B cell (primary cell): ENCODE results near the gene C7orf33. TPM values are rescaled to one million over a fixed set of nuclear protein-coding genes. Genes with fewer than 3 reads are reported as not detected.

ENCODE experiments used
- ATAC-seq: fragments of 200-7000 bp; cut with Tn5 transposase; one replicate; pipeline ENCODE4 v1.10.0; 2021; ENCODE audit warnings: low read depth, mild to moderate bottlenecking, moderate number of reproducible peaks, moderate library complexity
- CTCF ChIA-PET: fragments of 350-600 bp; sonication (Branson Sonifier 250); formaldehyde crosslinking; loops from one replicate; lab custom pipeline; 2021; ENCODE audit warnings: antibody characterized with exemption, inconsistent platforms; lab: Charles Lee
- POLR2A ChIA-PET: fragments of 350-600 bp; sonication (Branson Sonifier 250); formaldehyde crosslinking; loops from one replicate; lab custom pipeline; 2021; ENCODE audit warnings: antibody characterized with exemption; lab: Charles Lee
- DNase-seq: peaks from one replicate; pipeline ENCODE4 v3.0.0; 2013
- H2AFZ ChIP-seq: 2 replicates; pipeline ENCODE4 v1.6.1; 2012; ENCODE audit warnings: mild to moderate bottlenecking, low read depth, low read length; ENCODE audit not compliant: insufficient read depth, poor library complexity, severe bottlenecking
- H3K27ac ChIP-seq, 2 donors: 1 replicate in 1 of 2; 2 replicates in 1 of 2; pipeline ENCODE4 v1.5.1; 2012 to 2013; ENCODE audit warnings: low read length in 2 of 2, mild to moderate bottlenecking in 2 of 2, moderate library complexity in 1 of 2
- H3K27me3 ChIP-seq, 4 experiments: fragments of 200-600 bp in 1 of 4; sonication (generic) in 1 of 4; replicated peaks in 1 of 4; 1 replicate in 2 of 4; 2 replicates in 2 of 4; pipeline versions ENCODE4 v1.6.1 to v1.7.0; 2013 to 2016; ENCODE audit warnings: low read length in 3 of 4, mild to moderate bottlenecking in 2 of 4, mixed read lengths in 1 of 4, moderate library complexity in 1 of 4; ENCODE audit not compliant: insufficient read depth in 4 of 4, control insufficient read depth in 3 of 4; ENCODE audit errors: control extremely low read depth in 1 of 4
- H3K36me3 ChIP-seq, 2 experiments: replicated peaks in 1 of 2; 1 replicate in 1 of 2; 2 replicates in 1 of 2; pipeline versions ENCODE4 v1.6.1 to v1.7.1; 2013; ENCODE audit warnings: low read length in 1 of 2; ENCODE audit not compliant: insufficient read depth in 2 of 2, control insufficient read depth in 1 of 2; ENCODE audit errors: control extremely low read depth in 1 of 2, extremely low read depth in 1 of 2
- H3K4me1 ChIP-seq, 2 donors: fragments of 200-600 bp in 1 of 2; sonication (generic) in 1 of 2; 1 replicate in 1 of 2; 2 replicates in 1 of 2; pipeline versions ENCODE4 v1.5.1 to v1.6.1; 2013 to 2017; ENCODE audit warnings: low read length in 2 of 2; ENCODE audit not compliant: control insufficient read depth in 2 of 2, insufficient read depth in 2 of 2
- H3K4me2 ChIP-seq: replicated peaks from 2 replicates; pipeline ENCODE3; 2012; ENCODE audit warnings: mild to moderate bottlenecking, low read depth, low read length; ENCODE audit not compliant: poor library complexity, severe bottlenecking
- H3K4me3 ChIP-seq, 5 experiments: fragments of 200-600 bp in 1 of 5; sonication (generic) in 1 of 5; 1 replicate in 3 of 5; 2 replicates in 2 of 5; pipeline versions ENCODE4 v1.5.1 to v1.7.0; 2011 to 2016; ENCODE audit warnings: low read length in 4 of 5, mild to moderate bottlenecking in 4 of 5, low read depth in 2 of 5, control low read depth in 1 of 5, moderate library complexity in 1 of 5; ENCODE audit not compliant: insufficient read depth in 1 of 5; ENCODE audit errors: control extremely low read depth in 1 of 5, extremely low read depth in 1 of 5
- H3K79me2 ChIP-seq: fragments of 200-600 bp; sonication (generic); one replicate; pipeline ENCODE4 v1.6.0; 2016; ENCODE audit warnings: low read length; ENCODE audit not compliant: control insufficient read depth, insufficient read depth
- H3K9ac ChIP-seq: fragments of 200-600 bp; sonication (generic); 2 replicates; pipeline ENCODE4 v1.6.1; 2017; ENCODE audit warnings: mild to moderate bottlenecking, low read length, moderate library complexity
- H3K9me3 ChIP-seq, 3 donors: one replicate each; pipeline versions ENCODE4 v1.6.1 to v1.7.1; 2013; ENCODE audit warnings: low read length in 2 of 3; ENCODE audit not compliant: control insufficient read depth in 2 of 3, insufficient read depth in 1 of 3; ENCODE audit errors: control extremely low read depth in 1 of 3
- H4K20me1 ChIP-seq: 2 replicates; pipeline ENCODE4 v1.6.0; 2012; ENCODE audit warnings: mild to moderate bottlenecking, low read length; ENCODE audit not compliant: insufficient read depth, control insufficient read depth, poor library complexity, severe bottlenecking
- H3K27ac Mint-ChIP-seq: one replicate; pipeline ENCODE4 v1.8.0; 2021; ENCODE audit warnings: mixed read lengths
- H3K27me3 Mint-ChIP-seq: one replicate; pipeline ENCODE4 v1.8.0; 2021; ENCODE audit warnings: mixed read lengths
- H3K4me1 Mint-ChIP-seq: one replicate; pipeline ENCODE4 v1.8.0; 2021; ENCODE audit warnings: mixed read lengths
- H3K4me3 Mint-ChIP-seq: one replicate; pipeline ENCODE4 v1.8.0; 2021; ENCODE audit warnings: mixed read lengths
- H3K9me3 Mint-ChIP-seq: one replicate; pipeline ENCODE4 v1.8.0; 2022; ENCODE audit warnings: mixed read lengths; ENCODE audit not compliant: insufficient read depth
- EZH2 ChIP-seq: IDR thresholded peaks from 2 replicates; pipeline ENCODE4 v1.6.1; 2012; ENCODE audit warnings: borderline replicate concordance, low read depth, mild to moderate bottlenecking, moderate library complexity, low read length; ENCODE audit not compliant: insufficient read depth, poor library complexity, severe bottlenecking
- WGBS: methylation state at CpG from one replicate; pipeline ENCODE4 v1.1.5; 2013; ENCODE audit warnings: missing lambda C conversion rate; ENCODE audit not compliant: insufficient coverage; 5-methylcytosine and 5-hydroxymethylcytosine counted together
- intact Hi-C: fragments of 100-400 bp; cut with micrococcal nuclease; formaldehyde crosslinking; loops from one replicate; pipeline ENCODE4 v1.10.0; 2022
- polyA plus RNA-seq: library from polyadenylated mRNA; depleted of rRNA; stranded (reverse); fragments of >200 nt; gene quantifications from 2 replicates; pipeline ENCODE4 v1.2.3, GENCODE V29; 2012
- total RNA-seq, 2 donors: library from RNA; stranded (reverse); fragments of 120-200 nt in 1 of 2; gene quantifications; 1 replicate in 1 of 2; 2 replicates in 1 of 2; pipeline versions ENCODE4 v1.2.3 to v1.2.4, GENCODE V29; 2013 to 2022
- TF ChIP-seq, protein P1 (sequence below): fragments of 200-600 bp; IDR thresholded peaks from one replicate; pipeline ENCODE4 v1.8.0; 2022; ENCODE audit warnings: antibody characterized with exemption, mild to moderate bottlenecking

Gene C7orf33
- total and polyA plus RNA-seq, 2 donors (not counting 1 experiment from before 2014, with no cell fraction given): not detected

GRCh38 chr7:148584154-148584827 is 6.3 kb upstream of the C7orf33 start:
- no peaks in the 10 kb centered on the region for H3K9me3 ChIP-seq
- Mint-ChIP-seq H3K9me3 (no peaks in the 10 kb centered on the region), H3K4me3 (no peak overlapping the region), H3K27ac (no peak overlapping the region), H3K27me3 (no peaks in the 10 kb centered on the region), H3K4me1 (no peaks in the 10 kb centered on the region)
- no peak for DNase-seq
- ChIA-PET POLR2A (no interaction called here), CTCF (interaction anchor here (1.0 to 2.7 kb wide), 2 partner anchors 9 to 80 kb away, joined by 3 to 8 read pairs; no protein-coding TSS in a partner anchor)
- H3K79me2 ChIP-seq: no peaks in the 10 kb centered on the region
- intact Hi-C loops: no loop called here
- no peak overlapping the region for H3K9ac ChIP-seq
- TF ChIP-seq, protein P1, sequence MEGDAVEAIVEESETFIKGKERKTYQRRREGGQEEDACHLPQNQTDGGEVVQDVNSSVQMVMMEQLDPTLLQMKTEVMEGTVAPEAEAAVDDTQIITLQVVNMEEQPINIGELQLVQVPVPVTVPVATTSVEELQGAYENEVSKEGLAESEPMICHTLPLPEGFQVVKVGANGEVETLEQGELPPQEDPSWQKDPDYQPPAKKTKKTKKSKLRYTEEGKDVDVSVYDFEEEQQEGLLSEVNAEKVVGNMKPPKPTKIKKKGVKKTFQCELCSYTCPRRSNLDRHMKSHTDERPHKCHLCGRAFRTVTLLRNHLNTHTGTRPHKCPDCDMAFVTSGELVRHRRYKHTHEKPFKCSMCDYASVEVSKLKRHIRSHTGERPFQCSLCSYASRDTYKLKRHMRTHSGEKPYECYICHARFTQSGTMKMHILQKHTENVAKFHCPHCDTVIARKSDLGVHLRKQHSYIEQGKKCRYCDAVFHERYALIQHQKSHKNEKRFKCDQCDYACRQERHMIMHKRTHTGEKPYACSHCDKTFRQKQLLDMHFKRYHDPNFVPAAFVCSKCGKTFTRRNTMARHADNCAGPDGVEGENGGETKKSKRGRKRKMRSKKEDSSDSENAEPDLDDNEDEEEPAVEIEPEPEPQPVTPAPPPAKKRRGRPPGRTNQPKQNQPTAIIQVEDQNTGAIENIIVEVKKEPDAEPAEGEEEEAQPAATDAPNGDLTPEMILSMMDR: no peak
- no peak for TF ChIP-seq EZH2
- no peak overlapping the region for H3K4me2 ChIP-seq
- no peak for ATAC-seq
- H3K4me1 ChIP-seq: no peaks in the 10 kb centered on the region
- 78% methylated on average over 1 of the region's 5 CpGs for WGBS
- H2AFZ ChIP-seq: no peak overlapping the region
- no peak overlapping the region for H3K27ac ChIP-seq
- H4K20me1 ChIP-seq: no peaks in the 10 kb centered on the region
- no peaks in the 10 kb centered on the region for H3K36me3 ChIP-seq
- H3K4me3 ChIP-seq: no peak overlapping the region
- peaks cover 0 to 4% (median 0%) of the 10 kb centered on the region in 4 experiments for H3K27me3 ChIP-seq

DNA sequence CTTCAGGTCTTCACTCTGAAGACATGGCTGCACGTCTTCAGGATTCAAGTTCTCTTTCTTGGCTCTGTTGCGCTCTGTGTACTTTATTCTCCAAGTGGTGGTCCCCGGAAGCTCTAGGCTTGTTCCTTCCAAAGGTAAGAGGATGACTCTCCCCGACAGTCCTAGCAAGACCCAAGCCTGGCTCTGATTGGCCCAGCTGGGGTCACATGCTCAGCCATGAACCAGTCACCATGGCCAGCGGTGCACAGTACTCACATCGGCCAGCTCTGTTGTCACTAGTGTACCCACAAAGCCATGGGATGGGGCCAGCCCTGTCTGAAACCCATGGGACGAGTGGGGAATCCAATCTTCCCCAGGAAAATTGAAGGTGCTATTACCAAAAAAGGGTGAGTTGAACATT is 5.2 kb upstream of the C7orf33 start:
- H3K4me3 ChIP-seq: no peak overlapping the region
- no peak overlapping the region for H3K27ac ChIP-seq
- no peak overlapping the region for H3K4me2 ChIP-seq
- H3K9me3 Mint-ChIP-seq: no peaks in the 10 kb centered on the region
- H3K9me3 ChIP-seq: no peaks in the 10 kb centered on the region
- H3K27me3 ChIP-seq: peaks cover 0 to 4% (median 0%) of the 10 kb centered on the region in 4 experiments
- ChIA-PET CTCF (interaction anchor here (2.7 kb wide), 1 partner anchor 10 kb away, joined by 8 read pairs; no protein-coding TSS in a partner anchor), POLR2A (no interaction called here)
- no peak for DNase-seq
- no peaks in the 10 kb centered on the region for H3K4me1 Mint-ChIP-seq
- TF ChIP-seq, protein P1: no peak
- no peak for TF ChIP-seq EZH2
- no peak overlapping the region for H3K27ac Mint-ChIP-seq
- 99% methylated on average over 6 of the region's 7 CpGs for WGBS
- H4K20me1 ChIP-seq: no peaks in the 10 kb centered on the region
- no peak overlapping the region for H3K4me3 Mint-ChIP-seq
- H3K79me2 ChIP-seq: no peaks in the 10 kb centered on the region
- intact Hi-C loops: no loop called here
- no peak overlapping the region for H3K9ac ChIP-seq
- no peaks in the 10 kb centered on the region for H3K4me1 ChIP-seq
- ATAC-seq: no peak
- H3K36me3 ChIP-seq: no peaks in the 10 kb centered on the region
- H2AFZ ChIP-seq: no peak overlapping the region
- H3K27me3 Mint-ChIP-seq: peaks cover 7% of the 10 kb centered on the region
